Activated CD4-positive, alpha-beta T cell treated with anti-CD3 and anti-CD28 coated beads, Interleukin-2, amount 10 ng/mL, durations not matched to agents 7 days and 5 days (primary cell): ENCODE results near the gene VAMP8. TPM values are rescaled to one million over a fixed set of nuclear protein-coding genes. Genes with fewer than 3 reads are reported as not detected.
"Not testable (repeated sequence)": the region's sequence is repeated elsewhere in the genome, so short reads cannot be mapped to it uniquely, and the experiment has no call there.

Experiments
- CTCF ChIA-PET: fragments of 350-600 bp; sonication (Branson Sonifier 250); formaldehyde crosslinking; loops from one replicate; lab custom pipeline; 2021; ENCODE audit warnings: antibody characterized with exemption; lab: Charles Lee
- POLR2A ChIA-PET: fragments of 350-600 bp; sonication (Branson Sonifier 250); formaldehyde crosslinking; loops from one replicate; lab custom pipeline; 2021; ENCODE audit warnings: antibody characterized with exemption; lab: Charles Lee
- DNase-seq: peaks from one replicate; pipeline ENCODE4 v3.0.0-alpha.2; 2020
- H3K27ac Mint-ChIP-seq: one replicate; pipeline ENCODE4 v1.8.0; 2021; ENCODE audit warnings: mild to moderate bottlenecking, moderate library complexity, mixed read lengths
- H3K27me3 Mint-ChIP-seq: one replicate; pipeline ENCODE4 v1.8.0; 2021; ENCODE audit warnings: mixed read lengths
- H3K36me3 Mint-ChIP-seq: one replicate; pipeline ENCODE4 v1.8.0; 2021; ENCODE audit warnings: low read depth, mixed read lengths
- H3K4me1 Mint-ChIP-seq: one replicate; pipeline ENCODE4 v1.8.0; 2021; ENCODE audit warnings: mixed read lengths
- H3K4me3 Mint-ChIP-seq: one replicate; pipeline ENCODE4 v1.8.0; 2021; ENCODE audit warnings: mild to moderate bottlenecking, moderate library complexity, mixed read lengths
- H3K9me3 Mint-ChIP-seq: one replicate; pipeline ENCODE4 v1.8.0; 2021; ENCODE audit warnings: mixed read lengths
- total RNA-seq, 2 experiments: library from RNA; stranded (reverse); gene quantifications; one replicate each; pipeline ENCODE4 v1.2.3, GENCODE V29; 2021

VAMP8 gene
- total RNA-seq, 2 experiments from 2014 or later = 131 to 149 TPM

DNA sequence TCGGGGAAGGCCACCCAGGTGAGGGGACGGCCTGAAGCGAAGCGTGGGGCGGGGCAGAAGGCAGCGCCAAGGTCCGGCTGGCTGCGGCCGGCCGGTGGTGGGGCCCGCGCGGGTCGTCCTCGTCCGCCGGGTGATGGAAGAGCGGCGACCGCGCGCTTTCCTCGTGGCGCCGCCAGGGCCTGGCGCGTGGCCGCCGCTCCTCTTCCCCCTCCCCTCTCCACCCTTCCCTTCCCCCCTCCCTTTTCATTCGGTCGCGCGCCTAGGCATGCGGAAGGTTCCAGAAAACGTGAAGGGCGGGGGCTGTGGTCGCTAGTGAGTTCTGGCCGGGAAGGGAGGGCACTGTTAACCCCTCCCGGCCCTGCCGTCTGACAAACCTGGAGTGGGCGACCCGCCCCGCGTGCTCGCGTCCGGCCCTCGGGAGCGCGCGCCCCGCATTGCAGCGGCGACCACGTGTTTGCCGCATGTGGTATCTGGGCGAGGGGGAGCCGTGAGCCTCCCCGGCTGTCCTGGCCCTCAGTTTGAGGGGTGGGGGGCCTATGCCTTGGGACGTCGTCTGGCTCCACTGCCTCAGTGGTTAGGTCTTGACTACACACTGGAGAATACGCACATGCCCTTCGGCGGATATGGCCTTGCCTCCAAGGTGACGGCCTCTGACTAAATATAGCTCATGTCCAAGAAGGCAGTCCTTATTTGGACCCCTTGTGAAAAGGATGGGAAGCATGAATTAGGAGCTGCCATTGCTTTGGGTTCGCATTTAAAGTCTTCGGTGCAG lies 37.8 kb upstream of the VAMP8 start:
- H3K27me3 Mint-ChIP-seq = no peaks in the 10 kb centered on the region
- H3K9me3 Mint-ChIP-seq = no peaks in the 10 kb centered on the region
- H3K4me1 Mint-ChIP-seq = peaks cover 57% of the 10 kb centered on the region
- peak overlapping the region; percentile 97 for H3K4me3 Mint-ChIP-seq
- H3K27ac Mint-ChIP-seq = peak overlapping the region; percentile 96
- DNase-seq = peak; percentile 80
- ChIA-PET CTCF (interaction anchor here (0.7 to 5.0 kb wide), 12 partner anchors 10 to 120 kb away, joined by 3 to 40 read pairs (median 4); no protein-coding TSS in a partner anchor), POLR2A (interaction anchor here (0.6 to 1.3 kb wide), 4 partner anchors 12 to 114 kb away, joined by 3 to 5 read pairs (median 4); no protein-coding TSS in a partner anchor)
- peaks cover 50% of the 10 kb centered on the region for H3K36me3 Mint-ChIP-seq

DNA sequence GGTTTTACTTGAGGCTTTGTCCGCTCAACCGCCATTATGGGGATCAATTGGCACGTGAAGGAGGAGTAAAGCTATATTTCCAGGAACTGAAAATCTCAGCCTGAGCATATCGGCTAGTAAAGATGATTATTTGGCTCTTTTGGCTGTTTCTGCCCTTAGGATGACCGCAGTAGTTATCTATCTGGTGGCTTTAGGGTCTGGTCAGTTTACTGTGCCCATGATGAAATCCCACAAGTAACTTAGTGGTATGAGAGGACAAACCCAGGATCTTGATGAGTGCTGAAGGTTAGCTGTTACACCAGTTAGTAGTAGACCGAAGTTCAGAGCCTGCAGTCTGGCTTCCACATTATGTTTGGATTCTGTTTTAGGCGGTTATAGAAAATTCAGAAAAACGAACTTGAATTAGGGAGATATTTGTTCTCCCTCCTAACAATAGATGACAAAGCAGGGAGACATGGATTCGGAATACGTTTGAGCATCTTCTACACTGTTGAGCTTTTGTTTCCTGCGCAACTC lies 37.2 kb upstream of the VAMP8 start:
- no peaks in the 10 kb centered on the region for H3K27me3 Mint-ChIP-seq
- H3K9me3 Mint-ChIP-seq = no peaks in the 10 kb centered on the region
- no peak for DNase-seq
- H3K4me1 Mint-ChIP-seq = peaks cover 57% of the 10 kb centered on the region
- H3K27ac Mint-ChIP-seq = peak overlapping the region; percentile 85
- ChIA-PET CTCF (interaction anchor here (1.1 to 5.0 kb wide), 5 partner anchors 11 to 121 kb away, joined by 3 to 40 read pairs (median 6); no protein-coding TSS in a partner anchor), POLR2A (interaction anchor here (0.6 to 0.8 kb wide), 3 partner anchors 68 to 213 kb away, joined by 3 to 4 read pairs (median 4); no protein-coding TSS in a partner anchor)
- peaks cover 55% of the 10 kb centered on the region for H3K36me3 Mint-ChIP-seq
- H3K4me3 Mint-ChIP-seq = peak overlapping the region; percentile 97

DNA sequence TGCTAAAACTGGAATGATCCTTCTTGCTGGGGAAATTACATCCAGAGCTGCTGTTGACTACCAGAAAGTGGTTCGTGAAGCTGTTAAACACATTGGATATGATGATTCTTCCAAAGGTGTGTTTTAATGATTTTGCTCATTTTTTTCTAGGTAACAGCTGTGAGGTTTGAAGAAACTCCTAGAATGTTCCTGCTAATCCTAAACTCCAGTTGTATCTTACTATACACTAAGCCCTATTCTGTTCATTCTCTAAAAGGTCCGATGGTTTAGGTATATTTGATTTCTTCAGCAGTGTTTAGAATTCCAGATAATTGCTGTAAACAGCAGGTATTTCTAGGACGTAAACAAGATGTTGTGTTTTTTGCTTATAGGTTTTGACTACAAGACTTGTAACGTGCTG lies 36.1 kb upstream of the VAMP8 start:
- DNase-seq = no peak
- H3K27me3 Mint-ChIP-seq = no peaks in the 10 kb centered on the region
- H3K27ac Mint-ChIP-seq = peak overlapping the region; percentile 36
- H3K4me3 Mint-ChIP-seq = peak overlapping the region; percentile 97
- CTCF ChIA-PET = interaction anchor here (0.9 to 5.0 kb wide), 4 partner anchors 10 to 150 kb away, joined by 3 to 40 read pairs (median 5); no protein-coding TSS in a partner anchor
- H3K36me3 Mint-ChIP-seq = peaks cover 63% of the 10 kb centered on the region
- POLR2A ChIA-PET = interaction anchor here (0.7 kb wide), 1 partner anchor 150 kb away, joined by 3 read pairs; no protein-coding TSS in a partner anchor
- H3K4me1 Mint-ChIP-seq = peaks cover 56% of the 10 kb centered on the region
- H3K9me3 Mint-ChIP-seq = no peaks in the 10 kb centered on the region

DNA sequence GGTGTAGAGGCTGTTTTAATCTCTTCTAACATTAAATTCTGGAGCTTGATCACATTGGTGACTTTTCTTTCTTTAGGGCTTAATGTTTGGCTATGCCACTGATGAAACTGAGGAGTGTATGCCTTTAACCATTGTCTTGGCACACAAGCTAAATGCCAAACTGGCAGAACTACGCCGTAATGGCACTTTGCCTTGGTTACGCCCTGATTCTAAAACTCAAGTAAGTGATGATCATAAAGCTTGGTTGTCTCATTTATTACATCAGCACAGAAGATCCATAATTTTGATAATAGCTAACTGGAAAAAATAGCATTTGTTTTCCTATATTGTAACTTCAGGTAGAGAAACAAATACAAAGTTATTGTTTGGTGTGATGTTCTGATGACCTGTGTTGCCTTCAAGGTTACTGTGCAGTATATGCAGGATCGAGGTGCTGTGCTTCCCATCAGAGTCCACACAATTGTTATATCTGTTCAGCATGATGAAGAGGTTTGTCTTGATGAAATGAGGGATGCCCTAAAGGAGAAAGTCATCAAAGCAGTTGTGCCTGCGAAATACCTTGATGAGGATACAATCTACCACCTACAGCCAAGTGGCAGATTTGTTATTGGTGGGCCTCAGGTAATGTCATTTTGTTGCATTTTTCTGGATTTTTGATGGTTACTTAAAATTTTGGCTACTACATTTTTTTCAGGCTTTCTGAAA lies 35.5 kb upstream of the VAMP8 start:
- Mint-ChIP-seq H3K36me3 (peaks cover 67% of the 10 kb centered on the region), H3K4me3 (peak overlapping the region; percentile 97)
- CTCF ChIA-PET = interaction anchor here (0.9 to 5.0 kb wide), 4 partner anchors 9 to 151 kb away, joined by 3 to 40 read pairs (median 5); no protein-coding TSS in a partner anchor

DNA sequence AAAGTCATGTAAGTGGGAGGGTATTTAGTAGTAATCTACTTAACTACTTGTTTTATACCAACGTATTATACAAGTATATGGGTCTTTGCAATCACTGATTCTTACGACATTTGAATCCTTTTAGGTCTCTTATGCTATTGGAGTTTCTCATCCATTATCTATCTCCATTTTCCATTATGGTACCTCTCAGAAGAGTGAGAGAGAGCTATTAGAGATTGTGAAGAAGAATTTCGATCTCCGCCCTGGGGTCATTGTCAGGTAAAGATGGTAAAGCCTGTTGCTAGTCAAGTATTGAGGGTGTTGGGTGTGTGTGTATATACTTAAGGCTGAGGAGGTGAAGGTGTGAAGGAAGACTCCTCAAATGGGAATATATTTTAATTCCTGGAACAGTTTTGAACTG lies 34.6 kb upstream of the VAMP8 start:
- Mint-ChIP-seq H3K27me3 (no peaks in the 10 kb centered on the region), H3K36me3 (peaks cover 71% of the 10 kb centered on the region), H3K4me3 (peak overlapping the region; percentile 10), H3K4me1 (peaks cover 42% of the 10 kb centered on the region), H3K27ac (peak overlapping the region; percentile 57), H3K9me3 (no peaks in the 10 kb centered on the region)
- no peak for DNase-seq
- ChIA-PET CTCF (interaction anchor here (2.6 to 5.0 kb wide), 2 partner anchors 8 to 123 kb away, joined by 6 to 40 read pairs; no protein-coding TSS in a partner anchor), POLR2A (no interaction called here)

More for the DNA sequence above, 35.5 kb upstream of the VAMP8 start:
- DNase-seq = no peak
- no peaks in the 10 kb centered on the region for H3K27me3 Mint-ChIP-seq
- H3K9me3 Mint-ChIP-seq = no peaks in the 10 kb centered on the region
- H3K27ac Mint-ChIP-seq = peak overlapping the region; percentile 57
- POLR2A ChIA-PET = interaction anchor here (0.7 kb wide), 1 partner anchor 150 kb away, joined by 3 read pairs; no protein-coding TSS in a partner anchor
- peaks cover 51% of the 10 kb centered on the region for H3K4me1 Mint-ChIP-seq

DNA sequence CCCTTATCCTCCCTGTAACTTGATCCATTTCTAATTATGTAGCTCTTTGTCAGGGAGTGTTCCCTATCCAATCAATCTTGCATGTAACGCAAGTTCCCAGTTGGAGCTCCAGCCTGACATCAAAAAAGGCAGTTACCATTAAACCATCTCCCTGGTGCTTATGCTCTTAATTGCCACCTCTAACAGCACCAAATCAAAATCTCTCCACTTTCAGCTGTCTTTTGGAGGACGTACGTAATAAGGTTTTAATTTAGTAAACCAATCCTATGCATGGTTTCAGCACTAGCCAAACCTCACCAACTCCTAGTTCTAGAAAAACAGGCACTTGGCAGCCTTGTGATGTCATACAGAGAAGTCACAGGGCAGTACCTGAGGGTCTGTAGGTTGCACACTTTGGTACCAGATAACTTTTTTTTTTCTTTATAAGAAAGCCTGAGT lies 33.1 kb upstream of the VAMP8 start:
- not testable (repeated sequence) for H3K9me3 Mint-ChIP-seq, H3K4me3 Mint-ChIP-seq, DNase-seq, H3K27ac Mint-ChIP-seq, H3K27me3 Mint-ChIP-seq
- ChIA-PET POLR2A (interaction anchor here (0.6 kb wide), 1 partner anchor 39 kb away, joined by 4 read pairs; no protein-coding TSS in a partner anchor), CTCF (interaction anchor here (0.7 to 2.4 kb wide), 6 partner anchors 101 to 153 kb away, joined by 3 to 5 read pairs (median 3); no protein-coding TSS in a partner anchor)
- H3K4me1 Mint-ChIP-seq = peaks cover 39% of the 10 kb centered on the region
- peaks cover 78% of the 10 kb centered on the region for H3K36me3 Mint-ChIP-seq

DNA sequence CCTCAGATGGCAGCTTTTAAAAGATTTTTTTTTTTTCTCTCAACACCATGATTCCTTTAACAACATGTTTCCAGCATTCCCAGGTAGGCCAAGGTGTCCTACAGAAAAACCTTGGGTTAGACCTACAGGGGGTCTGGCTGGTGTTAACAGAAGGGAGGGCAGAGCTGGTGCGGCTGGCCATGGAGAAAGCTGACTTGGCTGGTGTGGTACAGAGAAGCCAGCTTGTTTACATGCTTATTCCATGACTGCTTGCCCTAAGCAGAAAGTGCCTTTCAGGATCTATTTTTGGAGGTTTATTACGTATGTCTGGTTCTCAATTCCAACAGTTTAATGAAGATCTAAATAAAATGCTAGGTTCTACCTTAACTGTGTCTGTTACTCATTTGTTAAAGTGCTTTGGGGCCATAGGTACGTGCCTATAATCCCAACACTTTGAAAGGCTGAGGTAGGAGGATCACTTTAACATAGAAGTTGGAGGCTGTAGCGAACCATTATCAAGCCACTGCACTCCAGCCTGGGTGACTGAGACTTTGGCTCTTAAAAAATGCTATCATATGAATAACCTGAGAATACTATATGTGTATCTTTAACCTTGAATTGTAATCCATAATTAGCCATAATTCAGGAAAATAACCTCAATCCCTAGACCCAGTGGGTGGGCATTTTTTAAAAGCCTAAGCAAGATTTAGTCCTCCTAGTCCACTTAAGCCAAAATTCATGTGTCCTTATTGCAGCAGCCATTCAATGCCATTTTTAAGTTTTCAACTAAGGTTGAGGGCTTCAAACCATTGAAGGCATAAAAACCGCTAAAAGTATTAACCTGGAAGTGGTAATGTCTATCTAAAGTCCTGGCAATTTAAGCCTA lies 32.2 kb upstream of the VAMP8 start:
- H3K36me3 Mint-ChIP-seq = peaks cover 76% of the 10 kb centered on the region
- H3K27me3 Mint-ChIP-seq, H3K27ac Mint-ChIP-seq, DNase-seq, H3K4me3 Mint-ChIP-seq, H3K9me3 Mint-ChIP-seq: not testable (repeated sequence)
- ChIA-PET POLR2A (interaction anchor here (0.6 to 1.1 kb wide), 2 partner anchors 11 to 491 kb away, joined by 4 read pairs; no protein-coding TSS in a partner anchor), CTCF (interaction anchor here (0.8 to 2.4 kb wide), 8 partner anchors 41 to 190 kb away, joined by 3 to 5 read pairs (median 3); no protein-coding TSS in a partner anchor)
- H3K4me1 Mint-ChIP-seq = peaks cover 39% of the 10 kb centered on the region

DNA sequence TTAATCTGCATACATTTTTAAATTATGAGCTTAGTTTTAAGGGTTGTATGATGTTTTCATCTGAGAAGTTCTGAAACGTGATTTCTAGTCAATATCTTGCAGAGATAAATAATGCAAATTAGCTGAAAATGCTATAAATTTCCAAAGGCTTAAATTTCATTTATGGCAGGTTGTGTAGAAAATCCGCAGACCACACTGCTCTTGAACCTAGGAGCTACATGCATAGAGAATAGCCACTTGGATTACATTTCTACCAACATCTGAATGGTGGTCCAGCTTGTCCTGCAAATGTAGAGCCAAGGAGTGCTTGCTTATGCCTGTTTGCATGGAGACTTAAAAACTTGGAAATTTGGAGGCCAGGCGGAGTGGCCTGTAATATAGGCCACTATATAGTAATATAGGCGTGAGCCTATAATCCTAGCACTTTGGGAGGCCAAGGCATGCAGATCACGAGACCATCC lies 31.6 kb upstream of the VAMP8 start:
- DNase-seq = no peak
- ChIA-PET POLR2A (interaction anchor here (0.6 to 1.1 kb wide), 3 partner anchors 11 to 923 kb away, joined by 3 to 4 read pairs (median 4); no protein-coding TSS in a partner anchor), CTCF (interaction anchor here (0.8 to 2.4 kb wide), 5 partner anchors 41 to 191 kb away, joined by 3 to 5 read pairs (median 4); no protein-coding TSS in a partner anchor)
- Mint-ChIP-seq H3K27me3 (no peaks in the 10 kb centered on the region), H3K4me1 (peaks cover 33% of the 10 kb centered on the region), H3K36me3 (peaks cover 72% of the 10 kb centered on the region), H3K27ac (no peak overlapping the region), H3K4me3 (no peak overlapping the region), H3K9me3 (no peaks in the 10 kb centered on the region)

DNA sequence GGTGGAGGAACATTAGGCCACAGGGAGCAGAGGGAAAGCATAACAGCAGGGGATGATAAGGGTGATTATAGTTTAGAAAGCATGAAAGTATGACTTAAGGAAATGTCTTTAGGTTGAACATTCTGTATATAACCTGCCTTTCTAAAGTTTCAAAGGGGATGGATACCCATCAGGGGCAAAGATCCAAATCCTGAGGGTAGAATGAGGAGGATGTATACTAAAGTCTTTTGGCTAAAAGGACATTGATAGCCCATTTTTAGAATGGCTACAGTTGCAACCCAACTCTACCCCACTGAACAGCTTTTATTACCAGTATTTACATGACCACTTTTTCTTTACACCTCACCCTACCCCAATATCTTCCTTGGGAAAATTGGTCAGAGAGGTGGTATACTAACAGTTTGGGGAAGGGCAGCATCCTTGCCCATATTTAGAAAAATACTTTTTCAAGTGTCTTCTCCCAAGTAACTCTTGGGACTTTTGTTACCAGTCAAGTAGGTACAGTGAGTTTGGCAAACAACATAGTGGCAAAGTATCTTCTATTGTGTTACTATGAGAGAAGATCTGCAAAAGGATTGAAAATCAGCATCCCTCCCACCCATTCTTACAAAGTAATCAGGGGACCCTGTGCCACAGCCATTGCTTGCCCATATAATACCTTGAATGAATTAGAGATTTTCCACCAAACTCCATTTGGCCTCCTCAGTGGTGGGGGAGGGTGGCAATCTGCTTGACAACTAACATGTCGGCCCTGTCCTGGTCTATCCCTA lies 30.1 kb upstream of the VAMP8 start:
- H3K36me3 Mint-ChIP-seq = peaks cover 72% of the 10 kb centered on the region
- CTCF ChIA-PET = interaction anchor here (0.9 to 5.2 kb wide), 3 partner anchors 15 to 156 kb away, joined by 3 to 44 read pairs (median 3); partner anchors contain the start of gene GGCX

DNA sequence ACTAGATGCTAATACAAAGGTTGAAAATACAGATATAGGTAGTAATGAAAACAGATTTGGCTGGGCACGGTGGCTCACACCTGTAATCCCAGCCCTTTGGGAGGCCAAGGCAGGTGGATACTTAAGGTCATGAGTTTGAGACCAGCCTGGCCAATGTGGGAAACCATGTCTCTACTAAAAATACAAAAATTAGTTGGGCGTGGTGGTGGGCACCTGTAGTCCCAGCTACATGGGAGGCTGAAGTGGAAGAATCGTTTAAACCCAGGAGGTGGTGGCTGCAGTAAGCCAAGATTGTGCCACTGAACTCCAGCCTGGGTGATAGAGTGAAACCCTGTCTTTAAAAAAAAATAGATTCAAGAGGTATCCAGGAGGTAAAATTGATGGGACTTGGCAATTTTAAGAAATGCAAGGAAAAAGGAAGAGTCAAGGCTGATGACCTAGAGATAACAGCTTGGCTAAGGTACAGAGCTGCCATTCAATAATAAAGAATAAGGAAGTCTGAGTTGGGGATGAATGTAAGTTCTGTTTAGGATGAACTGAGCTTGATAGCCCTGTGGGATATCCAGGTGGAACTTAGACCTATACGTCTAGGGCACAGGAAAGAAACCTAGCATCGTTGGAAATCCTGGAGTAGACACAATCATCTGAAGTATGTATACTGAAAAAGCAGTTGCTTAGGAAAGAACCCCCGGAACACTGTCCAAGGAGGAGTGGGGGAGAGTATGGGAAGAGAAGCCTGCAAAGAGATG lies 29.4 kb upstream of the VAMP8 start:
- POLR2A ChIA-PET = interaction anchor here (0.6 to 0.7 kb wide), 2 partner anchors 64 to 140 kb away, joined by 3 to 5 read pairs; no protein-coding TSS in a partner anchor
- Mint-ChIP-seq H3K36me3 (peaks cover 66% of the 10 kb centered on the region), H3K4me3 (no peak overlapping the region), H3K27ac (peak overlapping the region; percentile 65), H3K27me3 (no peaks in the 10 kb centered on the region), H3K9me3 (no peaks in the 10 kb centered on the region), H3K4me1 (peaks cover 17% of the 10 kb centered on the region)
- no peak for DNase-seq
- CTCF ChIA-PET = interaction anchor here (0.8 to 6.7 kb wide), 7 partner anchors 7 to 157 kb away, joined by 3 to 65 read pairs (median 3); partner anchors contain the start of genes C2orf68, GGCX, MAT2A and SH2D6

More for the DNA sequence above, 30.1 kb upstream of the VAMP8 start:
- no peak for DNase-seq
- H3K27ac Mint-ChIP-seq = no peak overlapping the region
- H3K4me1 Mint-ChIP-seq = peaks cover 23% of the 10 kb centered on the region
- H3K9me3 Mint-ChIP-seq = no peaks in the 10 kb centered on the region
- POLR2A ChIA-PET = no interaction called here
- no peaks in the 10 kb centered on the region for H3K27me3 Mint-ChIP-seq
- H3K4me3 Mint-ChIP-seq = no peak overlapping the region
